Hepatocyte (in vitro differentiated cells): Measurements from ENCODE around the gene MICALL2. TPM values are rescaled to one million over a fixed set of nuclear protein-coding genes. Genes with fewer than 3 reads are reported as not detected.

Experiments
- DNase-seq: peaks from one replicate; pipeline ENCODE4 v3.0.0-alpha.2; 2016; ENCODE audit warnings: low spot score
- H2AFZ ChIP-seq: fragments of 200-600 bp; sonication (generic); 2 replicates; pipeline ENCODE4 v1.6.0; 2016; ENCODE audit warnings: antibody characterized with exemption, mild to moderate bottlenecking
- H3K27ac ChIP-seq: fragments of 200-600 bp; sonication (generic); 2 replicates; pipeline ENCODE4 v1.5.1; 2016; ENCODE audit warnings: mild to moderate bottlenecking
- H3K27me3 ChIP-seq: fragments of 200-600 bp; sonication (generic); 2 replicates; pipeline ENCODE4 v1.6.1; 2016
- H3K36me3 ChIP-seq: fragments of 200-600 bp; sonication (generic); replicated peaks from 2 replicates; pipeline ENCODE4 v1.5.1; 2016; ENCODE audit warnings: low read depth; ENCODE audit not compliant: insufficient read depth
- H3K4me1 ChIP-seq: fragments of 200-600 bp; sonication (generic); 2 replicates; pipeline ENCODE4 v1.5.1; 2016; ENCODE audit warnings: mild to moderate bottlenecking, moderate library complexity; ENCODE audit not compliant: insufficient read depth
- H3K4me2 ChIP-seq: fragments of 200-600 bp; sonication (generic); 2 replicates; pipeline ENCODE4 v1.6.0; 2016
- H3K4me3 ChIP-seq: fragments of 200-600 bp; sonication (generic); 2 replicates; pipeline ENCODE4 v1.5.1; 2016; ENCODE audit warnings: mild to moderate bottlenecking
- H3K79me2 ChIP-seq: fragments of 200-600 bp; sonication (generic); 2 replicates; pipeline ENCODE4 v1.6.0; 2017; ENCODE audit warnings: mild to moderate bottlenecking
- H3K9me2 ChIP-seq: fragments of 200-600 bp; sonication (generic); replicated peaks from 2 replicates; pipeline ENCODE4 v1.6.0; 2017; ENCODE audit warnings: mild to moderate bottlenecking; ENCODE audit not compliant: insufficient read depth
- H3K9me3 ChIP-seq: fragments of 200-600 bp; sonication (generic); 2 replicates; pipeline ENCODE4 v1.5.1; 2016; ENCODE audit warnings: low read depth, mild to moderate bottlenecking
- H4K20me1 ChIP-seq: fragments of 200-600 bp; sonication (generic); 2 replicates; pipeline ENCODE4 v1.6.0; 2016; ENCODE audit warnings: mild to moderate bottlenecking; ENCODE audit not compliant: insufficient read depth, poor library complexity, severe bottlenecking
- EZH2 ChIP-seq: fragments of 200-600 bp; sonication (generic); IDR thresholded peaks from 2 replicates; pipeline ENCODE4 v1.6.1; 2016; ENCODE audit warnings: antibody characterized with exemption, mild to moderate bottlenecking, borderline replicate concordance
- EZH2phosphoT487 ChIP-seq: fragments of 200-600 bp; sonication (generic); IDR thresholded peaks from one replicate; pipeline ENCODE4 v1.6.1; 2018; ENCODE audit warnings: antibody characterized with exemption, mild to moderate bottlenecking, low read depth, moderate library complexity; ENCODE audit not compliant: unreplicated experiment, severe bottlenecking
- WGBS: methylation state at CpG from one replicate; pipeline ENCODE4 v1.1.6; 2016; ENCODE audit warnings: low lambda C conversion rate; ENCODE audit errors: missing lambda C conversion rate; 5-methylcytosine and 5-hydroxymethylcytosine counted together
- polyA plus RNA-seq: library from polyadenylated mRNA; unstranded; fragments of >200 nt; fragmentation: Nextera tagmentation; extraction: Ambion mirVana; gene quantifications from 2 replicates; pipeline ENCODE4 v1.2.1, GENCODE V29; 2016
- total RNA-seq: library from RNA; depleted of rRNA; stranded (reverse); fragments of >200 nt; gene quantifications from 2 replicates; pipeline ENCODE4 v1.2.3, GENCODE V29; 2014
- TF ChIP-seq, protein P1 (sequence below): fragments of 200-600 bp; sonication (generic); IDR thresholded peaks from 2 replicates; pipeline ENCODE4 v1.5.1; 2016; ENCODE audit warnings: antibody characterized with exemption, mild to moderate bottlenecking; ENCODE audit not compliant: poor library complexity

The MICALL2 gene
- total and polyA plus RNA-seq, 2 experiments from 2014 or later = 16.4 to 28.2 TPM

DNA sequence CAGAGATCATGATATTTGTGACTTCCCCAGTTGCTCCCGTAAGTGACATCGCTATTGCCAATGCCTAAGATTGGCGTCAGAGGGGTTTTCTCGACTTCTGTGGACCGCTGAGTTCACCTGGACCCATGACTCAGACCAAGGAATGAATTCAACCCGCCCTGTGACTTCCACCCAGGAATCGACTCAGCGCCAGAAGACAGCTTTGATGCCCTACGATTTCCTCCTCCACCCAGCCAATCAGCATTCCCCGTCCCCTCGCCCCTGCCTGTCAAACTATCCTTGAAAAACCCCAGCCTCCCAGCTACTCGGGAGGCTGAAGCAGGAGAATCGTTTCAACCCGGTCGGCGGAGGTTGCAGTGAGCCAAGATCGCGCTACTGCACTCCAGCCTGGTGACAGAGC, 58.3 kb downstream of the MICALL2 start:
- no peaks in the 10 kb centered on the region for H4K20me1 ChIP-seq
- H2AFZ ChIP-seq = no peak overlapping the region
- 67% methylated on average over 18 of the region's 18 CpGs for WGBS
- TF ChIP-seq EZH2 = no peak
- no peak for TF ChIP-seq EZH2phosphoT487
- TF ChIP-seq, protein P1, sequence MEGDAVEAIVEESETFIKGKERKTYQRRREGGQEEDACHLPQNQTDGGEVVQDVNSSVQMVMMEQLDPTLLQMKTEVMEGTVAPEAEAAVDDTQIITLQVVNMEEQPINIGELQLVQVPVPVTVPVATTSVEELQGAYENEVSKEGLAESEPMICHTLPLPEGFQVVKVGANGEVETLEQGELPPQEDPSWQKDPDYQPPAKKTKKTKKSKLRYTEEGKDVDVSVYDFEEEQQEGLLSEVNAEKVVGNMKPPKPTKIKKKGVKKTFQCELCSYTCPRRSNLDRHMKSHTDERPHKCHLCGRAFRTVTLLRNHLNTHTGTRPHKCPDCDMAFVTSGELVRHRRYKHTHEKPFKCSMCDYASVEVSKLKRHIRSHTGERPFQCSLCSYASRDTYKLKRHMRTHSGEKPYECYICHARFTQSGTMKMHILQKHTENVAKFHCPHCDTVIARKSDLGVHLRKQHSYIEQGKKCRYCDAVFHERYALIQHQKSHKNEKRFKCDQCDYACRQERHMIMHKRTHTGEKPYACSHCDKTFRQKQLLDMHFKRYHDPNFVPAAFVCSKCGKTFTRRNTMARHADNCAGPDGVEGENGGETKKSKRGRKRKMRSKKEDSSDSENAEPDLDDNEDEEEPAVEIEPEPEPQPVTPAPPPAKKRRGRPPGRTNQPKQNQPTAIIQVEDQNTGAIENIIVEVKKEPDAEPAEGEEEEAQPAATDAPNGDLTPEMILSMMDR = no peak
- no peaks in the 10 kb centered on the region for H3K36me3 ChIP-seq
- DNase-seq = no peak
- no peaks in the 10 kb centered on the region for H3K9me2 ChIP-seq
- H3K27me3 ChIP-seq = peaks cover 63% of the 10 kb centered on the region
- no peaks in the 10 kb centered on the region for H3K4me1 ChIP-seq
- no peak overlapping the region for H3K4me2 ChIP-seq
- no peak overlapping the region for H3K4me3 ChIP-seq
- H3K9me3 ChIP-seq = no peaks in the 10 kb centered on the region
- no peak overlapping the region for H3K27ac ChIP-seq
- H3K79me2 ChIP-seq = no peaks in the 10 kb centered on the region

DNA sequence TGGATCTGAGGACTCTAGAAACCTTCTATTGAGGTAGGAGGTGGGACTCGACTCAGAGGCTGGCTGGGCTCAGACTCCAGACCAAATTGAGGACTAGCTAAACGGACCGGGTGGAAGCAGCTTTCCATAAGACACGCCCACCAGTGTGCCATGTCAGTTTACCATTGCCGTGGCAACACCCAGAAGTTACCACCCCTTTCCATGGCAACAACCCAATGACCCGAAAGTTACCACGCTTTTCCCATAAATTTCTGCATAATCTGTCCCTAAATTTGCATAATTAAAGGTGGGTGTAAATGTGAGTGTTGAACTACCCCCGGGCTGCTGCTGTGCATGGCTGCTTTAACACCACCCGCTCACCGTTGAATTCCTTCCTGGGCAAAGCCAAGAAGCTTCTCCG, 58.9 kb downstream of the MICALL2 start:
- H3K4me1 ChIP-seq = no peaks in the 10 kb centered on the region
- no peaks in the 10 kb centered on the region for H3K9me3 ChIP-seq
- H4K20me1 ChIP-seq = no peaks in the 10 kb centered on the region
- no peaks in the 10 kb centered on the region for H3K9me2 ChIP-seq
- peaks cover 59% of the 10 kb centered on the region for H3K27me3 ChIP-seq
- H3K4me3 ChIP-seq = no peak overlapping the region
- WGBS = 59% methylated on average over 11 of the region's 11 CpGs
- no peaks in the 10 kb centered on the region for H3K79me2 ChIP-seq
- H3K4me2 ChIP-seq = no peak overlapping the region
- no peak overlapping the region for H2AFZ ChIP-seq
- TF ChIP-seq, protein P1 = no peak
- TF ChIP-seq EZH2phosphoT487 (no peak), EZH2 (no peak)
- DNase-seq = no peak
- H3K27ac ChIP-seq = no peak overlapping the region
- no peaks in the 10 kb centered on the region for H3K36me3 ChIP-seq

DNA sequence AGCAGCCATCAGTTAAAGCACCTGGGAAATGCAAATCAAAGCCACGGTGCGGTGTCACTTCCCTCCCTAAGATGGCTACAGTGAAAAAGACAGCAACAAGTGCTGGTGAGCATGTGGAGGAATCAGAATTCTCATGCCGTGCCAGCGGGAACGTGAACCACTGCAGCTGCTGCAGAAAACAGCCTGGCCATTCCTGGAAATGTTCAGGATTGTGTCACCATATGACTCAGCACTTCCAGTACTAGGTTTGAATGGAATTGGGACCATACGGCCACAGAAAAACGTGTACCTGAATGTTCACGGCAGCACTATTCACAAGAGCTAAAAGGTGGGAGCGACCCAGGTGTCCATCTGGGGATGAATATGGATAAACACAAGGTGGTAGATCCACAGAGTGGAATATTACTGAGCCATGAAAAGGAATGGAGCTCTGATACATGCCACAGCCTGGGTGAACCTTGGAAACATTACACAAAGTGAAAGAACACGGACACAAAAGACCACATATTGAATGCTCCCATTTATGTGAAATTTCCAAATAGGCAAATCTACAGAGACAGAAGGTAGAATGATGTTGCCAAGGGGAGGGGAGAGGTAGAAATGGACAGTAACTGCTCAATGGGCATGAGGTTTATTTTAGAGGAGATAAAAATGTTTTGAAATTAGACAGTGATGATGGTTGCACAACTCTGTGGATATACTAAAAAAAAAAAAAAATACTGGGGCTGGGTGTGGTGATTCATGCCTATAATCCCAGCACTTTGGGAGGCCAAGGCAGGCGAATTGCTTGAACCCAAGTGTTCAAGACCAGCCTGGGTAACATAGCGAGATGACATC, 61.6 kb downstream of the MICALL2 start:
- H3K9me2 ChIP-seq = no peaks in the 10 kb centered on the region
- no peaks in the 10 kb centered on the region for H3K36me3 ChIP-seq
- H3K79me2 ChIP-seq = no peaks in the 10 kb centered on the region
- no peaks in the 10 kb centered on the region for H4K20me1 ChIP-seq
- DNase-seq = no peak
- no peaks in the 10 kb centered on the region for H3K4me1 ChIP-seq
- H3K4me2 ChIP-seq = no peak overlapping the region
- no peak overlapping the region for H3K27ac ChIP-seq
- H2AFZ ChIP-seq = no peak overlapping the region
- no peaks in the 10 kb centered on the region for H3K9me3 ChIP-seq
- no peak overlapping the region for H3K4me3 ChIP-seq
- peaks cover 35% of the 10 kb centered on the region for H3K27me3 ChIP-seq
- 87% methylated on average over 12 of the region's 12 CpGs for WGBS
- TF ChIP-seq EZH2 = no peak
- TF ChIP-seq, protein P1 = no peak
- TF ChIP-seq EZH2phosphoT487 = no peak
